Fibroblast of pulmonary artery (primary cell): ENCODE data around the gene NT5DC3.

Source experiments
- DNase-seq: peaks from one replicate; pipeline ENCODE4 v3.0.0-alpha.2; 2010; ENCODE audit warnings: low read depth
- H3K4me3 ChIP-seq: replicated peaks from 2 replicates; pipeline ENCODE4 v1.5.1; 2011; ENCODE audit warnings: low read depth, mild to moderate bottlenecking, control low read depth, low read length, moderate library complexity
- CTCF ChIP-seq: IDR thresholded peaks from 2 replicates; pipeline ENCODE4 v1.5.1; 2011; ENCODE audit warnings: mild to moderate bottlenecking, control low read depth, low read length, inconsistent platforms; ENCODE audit errors: missing control alignments

Gene NT5DC3

GRCh38 chr12:103785243-103786031 is 55.6 kb downstream of the NT5DC3 start:
- no peak for DNase-seq
- no peak overlapping the region for H3K4me3 ChIP-seq
- TF ChIP-seq CTCF = no peak

GRCh38 chr12:103783744-103784664 is 57.0 kb downstream of the NT5DC3 start:
- TF ChIP-seq CTCF = no peak
- DNase-seq = no peak
- no peak overlapping the region for H3K4me3 ChIP-seq

GRCh38 chr12:103782399-103782798 is 58.6 kb downstream of the NT5DC3 start:
- H3K4me3 ChIP-seq = no peak overlapping the region
- TF ChIP-seq CTCF = no peak
- DNase-seq = no peak

- no peak for DNase-seq
- no peak overlapping the region for H3K4me3 ChIP-seq
- TF ChIP-seq CTCF = no peak
Measured at GRCh38 chr12:103780992-103781391, 60.0 kb downstream of the NT5DC3 start.

- no peak for TF ChIP-seq CTCF
- peak; percentile 20 for DNase-seq
- H3K4me3 ChIP-seq = no peak overlapping the region
Measured at GRCh38 chr12:103780093-103780440, 61.0 kb downstream of the NT5DC3 start.

- no peak for TF ChIP-seq CTCF
- peak; percentile 28 for DNase-seq
Measured at GRCh38 chr12:103779410-103780092, 61.5 kb downstream of the NT5DC3 start.

More at GRCh38 chr12:103779410-103780092, 61.5 kb downstream of the NT5DC3 start:
- H3K4me3 ChIP-seq = no peak overlapping the region
